ENCODE results near the gene SLC4A2. TPM values are rescaled to one million over a fixed set of nuclear protein-coding genes. Genes with fewer than 3 reads are reported as not detected.

SLC4A2 gene
- total and polyA plus RNA-seq, 2 of the 8 experiments (the other 6 are each of a cell fraction or from before 2014, with no cell fraction given), result 72.6 to 147 TPM

DNA sequence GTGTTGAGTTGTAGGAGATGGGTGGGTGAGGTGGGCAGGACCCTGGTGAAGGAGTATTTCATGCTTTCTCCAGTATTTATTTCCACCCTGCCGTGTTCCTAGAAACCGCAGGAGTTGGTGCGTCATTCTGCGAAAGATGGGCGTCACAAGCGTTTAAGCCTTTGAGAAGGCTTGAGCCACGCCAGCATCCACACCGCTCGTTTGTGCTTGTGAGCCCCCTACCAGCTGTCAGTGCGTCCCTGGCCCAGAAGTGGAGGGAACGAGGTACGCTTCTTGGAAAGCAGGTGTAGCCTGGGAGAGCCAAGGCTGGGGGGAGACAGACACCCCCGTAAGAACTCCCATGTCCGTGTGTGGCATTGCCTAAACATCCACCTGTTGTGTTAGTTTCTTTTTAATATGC, 32.6 kb downstream of the SLC4A2 start:
- Histone ChIP-seq H3K27me3 (replicated peaks in 1 of 4; ENCODE audit: control insufficient read depth in 3 of 4, extremely low read depth in 1 of 4, insufficient read depth in 3 of 4, low read length in 3 of 4) (peaks cover 0 to 20% (median 8%) of the 10 kb centered on the region in 4 experiments; a peak in 6 of 7 replicates), H3K23ac (ENCODE audit: insufficient read length) (no peak overlapping the region), H2BK12ac (ENCODE audit: low read depth, low read length) (no peak overlapping the region), H4K5ac (ENCODE audit: insufficient read length, low read depth, low read length) (no peak overlapping the region), H2BK5ac (ENCODE audit: low read depth, low read length) (0 out of 2 replicates have a peak overlapping the region, but pooled peaks have one; percentile 8), H2BK120ac (replicated peaks; ENCODE audit: low read depth, low read length) (no peak overlapping the region), H3K18ac (ENCODE audit: extremely low read depth, low read length) (no peak overlapping the region), H4K8ac (ENCODE audit: extremely low read depth, insufficient read depth, low read length) (no peak overlapping the region), H3K56ac (replicated peaks; ENCODE audit: insufficient read length, low read depth, low read length) (no peak overlapping the region), H3K4ac (replicated peaks; ENCODE audit: insufficient read length, low read depth, low read length) (no peak overlapping the region), H2AFZ (ENCODE audit: low read length) (no peak overlapping the region), H3K36me3 (ENCODE audit: control insufficient read depth in 2 of 4, insufficient read depth in 4 of 4, low read length in 3 of 4) (no peaks in the 10 kb centered on the region), H2AK5ac (ENCODE audit: low read depth, low read length) (no peak overlapping the region), H3K4me1 (replicated peaks in 1 of 4; ENCODE audit: control insufficient read depth in 3 of 4, insufficient read depth in 4 of 4, low read length in 3 of 4) (peaks cover 3 to 30% (median 20%) of the 10 kb centered on the region in 4 experiments), H2BK15ac (ENCODE audit: low read length) (no peak overlapping the region), H2BK20ac (ENCODE audit: low read length) (no peak overlapping the region), H4K91ac (replicated peaks; ENCODE audit: insufficient read length, low read length) (no peak overlapping the region), H3K14ac (ENCODE audit: insufficient read length) (no peak overlapping the region), H3K27ac (ENCODE audit: low read depth, low read length) (no peak overlapping the region), H4K20me1 (replicated peaks in 1 of 2; ENCODE audit: control insufficient read depth in 1 of 2, insufficient read depth in 2 of 2, low read length in 2 of 2) (peaks cover 48 to 65% of the 10 kb centered on the region in 2 experiments), H3K79me2 (ENCODE audit: control insufficient read depth in 1 of 2, insufficient read depth in 2 of 2, low read length in 2 of 2) (peaks cover 11 to 82% of the 10 kb centered on the region in 2 experiments; a peak in 3 of 4 replicates), H3K9ac (replicated peaks in 1 of 4; ENCODE audit: extremely low read depth in 1 of 4, low read depth in 3 of 4, low read length in 3 of 4) (no peak overlapping the region), H3K4me2 (ENCODE audit: insufficient read depth in 1 of 2, low read depth in 2 of 2, low read length in 2 of 2) (no peak overlapping the region), H3K23me2 (ENCODE audit: low read depth, low read length) (peaks cover 9% of the 10 kb centered on the region; the same call in 1 of the 2 replicates), H3K4me3 (ENCODE audit: extremely low read depth in 1 of 4, insufficient read depth in 2 of 4, low read depth in 3 of 4, low read length in 4 of 4) (no peak overlapping the region), H3K9me3 (ENCODE audit: insufficient read depth in 2 of 2, low read depth in 1 of 2, low read length in 1 of 2) (no peaks in the 10 kb centered on the region), H3K79me1 (ENCODE audit: low read depth, low read length) (peaks cover 18% of the 10 kb centered on the region; the same call in 1 of the 2 replicates)
- ChIA-PET POLR2A (ENCODE audit: partially characterized antibody) (no interaction called here), CTCF (ENCODE audit: partially characterized antibody) (interaction anchor here (0.6 to 15.1 kb wide), 14 partner anchors 15 to 183 kb away, joined by 3 to 448 read pairs (median 4); no protein-coding TSS in a partner anchor)
- TF ChIP-seq EGR1 (IDR thresholded peaks at IDR 0.05; ENCODE audit: borderline replicate concordance, low read depth, low read length) (no peak), RXRA (IDR thresholded peaks at IDR 0.05; ENCODE audit: insufficient read depth, low read depth, low read length) (no peak), SAP30 (IDR thresholded peaks at IDR 0.05; ENCODE audit: insufficient read depth, insufficient replicate concordance, low read length) (no peak), CBX5 (IDR thresholded peaks at IDR 0.05; ENCODE audit: low read depth, low read length) (no peak), POLR2A (IDR thresholded peaks at IDR 0.05; ENCODE audit: control extremely low read depth in 1 of 2, low read depth in 2 of 2, low read length in 2 of 2) (no peak), CHD2 (IDR thresholded peaks at IDR 0.05; ENCODE audit: low read length) (no peak), BRCA1 (IDR thresholded peaks at IDR 0.05; ENCODE audit: low read depth, low read length) (no peak)
- TF ChIP-seq, protein P1, sequence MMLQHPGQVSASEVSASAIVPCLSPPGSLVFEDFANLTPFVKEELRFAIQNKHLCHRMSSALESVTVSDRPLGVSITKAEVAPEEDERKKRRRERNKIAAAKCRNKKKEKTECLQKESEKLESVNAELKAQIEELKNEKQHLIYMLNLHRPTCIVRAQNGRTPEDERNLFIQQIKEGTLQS (IDR thresholded peaks at IDR 0.05; ENCODE audit: insufficient read depth, low read depth, low read length), result no peak
- DNase-seq (ENCODE audit: low read depth in 1 of 2, low spot score in 2 of 2) (no peak), FAIRE-seq (no peak)
- 94% methylated on average over 14 of the region's 14 CpGs; no CpG with 5 or more reads in 1 of the 2 experiments for WGBS, 2 experiments (ENCODE audit: extremely low coverage in 1 of 2, insufficient coverage in 1 of 2, insufficient read length in 1 of 2, insufficient replicate concordance in 2 of 2, low coverage in 1 of 2, low lambda C conversion rate in 2 of 2, missing lambda C conversion rate in 1 of 2)

Data from H1 (cell line).